Ovary (tissue), 3 donors: ENCODE data around the gene C1orf159.
A peak's percentile ranks its signal among the peaks of the same experiment; 100 is the strongest.

Experiments
- CTCF ChIP-seq, 3 donors: fragments of 450-650 bp in 2 of 3; fragments of 200-600 bp in 1 of 3; IDR thresholded peaks; one replicate each; pipeline versions ENCODE4 v1.5.1 to v1.8.0; 2016 to 2022; ENCODE audit warnings: antibody characterized with exemption in 3 of 3, mild to moderate bottlenecking in 1 of 3
- EP300 ChIP-seq: sonication (generic); formaldehyde crosslinking; IDR thresholded peaks from one replicate; pipeline ENCODE4 v1.6.1; 2017; ENCODE audit warnings: antibody characterized with exemption
- donor health status: DM: no; HTN: no; CAD: no.

DNA sequence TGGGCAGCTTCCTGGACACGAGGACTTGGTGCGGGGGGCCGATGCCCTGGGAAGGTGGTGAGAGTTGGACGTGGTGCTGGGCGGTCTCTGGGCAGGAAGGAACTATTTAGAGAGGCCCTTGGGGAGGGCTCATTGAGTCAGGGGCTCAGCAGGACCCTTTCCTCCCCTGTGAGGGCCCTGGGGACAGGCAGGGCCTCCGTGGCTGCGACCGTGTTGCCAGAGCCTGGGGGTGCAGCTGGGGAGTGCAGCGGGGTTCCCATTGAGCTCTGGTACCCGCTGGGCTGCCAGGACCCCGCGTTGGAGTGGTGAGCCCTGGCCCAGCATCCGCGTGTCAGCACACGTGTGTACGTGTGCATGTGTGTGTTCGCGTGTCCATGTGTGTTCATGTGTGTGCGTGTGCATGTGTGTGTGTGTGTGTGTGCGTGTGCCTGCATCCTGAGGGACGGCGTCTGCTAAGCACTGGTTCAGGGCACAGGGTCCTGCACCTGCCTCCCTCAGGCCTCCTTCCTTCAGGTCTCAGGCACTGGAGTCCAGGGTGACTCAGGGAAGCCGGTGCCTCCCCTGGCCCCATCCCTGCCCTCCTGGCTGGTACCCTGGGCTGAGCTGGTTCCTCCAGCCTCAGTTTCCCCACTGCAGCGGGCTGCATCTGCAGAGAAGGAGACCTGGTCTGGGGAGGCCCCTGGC is 52.5 kb downstream of the C1orf159 start:
- peak in 1 of 3 donors; percentile 22 for TF ChIP-seq CTCF (IDR thresholded peaks at IDR 0.05)
- no peak for TF ChIP-seq EP300
